GM19395 (cell line): Measurements from ENCODE around the gene ZNF541.

Source experiments
- ATAC-seq: cut with Tn5 transposase; IDR thresholded peaks from one replicate; pipeline ENCODE4 v1.9.1; 2021; ENCODE audit warnings: mild to moderate bottlenecking, moderate library complexity; ENCODE audit not compliant: unreplicated experiment

Gene ZNF541, protein sequence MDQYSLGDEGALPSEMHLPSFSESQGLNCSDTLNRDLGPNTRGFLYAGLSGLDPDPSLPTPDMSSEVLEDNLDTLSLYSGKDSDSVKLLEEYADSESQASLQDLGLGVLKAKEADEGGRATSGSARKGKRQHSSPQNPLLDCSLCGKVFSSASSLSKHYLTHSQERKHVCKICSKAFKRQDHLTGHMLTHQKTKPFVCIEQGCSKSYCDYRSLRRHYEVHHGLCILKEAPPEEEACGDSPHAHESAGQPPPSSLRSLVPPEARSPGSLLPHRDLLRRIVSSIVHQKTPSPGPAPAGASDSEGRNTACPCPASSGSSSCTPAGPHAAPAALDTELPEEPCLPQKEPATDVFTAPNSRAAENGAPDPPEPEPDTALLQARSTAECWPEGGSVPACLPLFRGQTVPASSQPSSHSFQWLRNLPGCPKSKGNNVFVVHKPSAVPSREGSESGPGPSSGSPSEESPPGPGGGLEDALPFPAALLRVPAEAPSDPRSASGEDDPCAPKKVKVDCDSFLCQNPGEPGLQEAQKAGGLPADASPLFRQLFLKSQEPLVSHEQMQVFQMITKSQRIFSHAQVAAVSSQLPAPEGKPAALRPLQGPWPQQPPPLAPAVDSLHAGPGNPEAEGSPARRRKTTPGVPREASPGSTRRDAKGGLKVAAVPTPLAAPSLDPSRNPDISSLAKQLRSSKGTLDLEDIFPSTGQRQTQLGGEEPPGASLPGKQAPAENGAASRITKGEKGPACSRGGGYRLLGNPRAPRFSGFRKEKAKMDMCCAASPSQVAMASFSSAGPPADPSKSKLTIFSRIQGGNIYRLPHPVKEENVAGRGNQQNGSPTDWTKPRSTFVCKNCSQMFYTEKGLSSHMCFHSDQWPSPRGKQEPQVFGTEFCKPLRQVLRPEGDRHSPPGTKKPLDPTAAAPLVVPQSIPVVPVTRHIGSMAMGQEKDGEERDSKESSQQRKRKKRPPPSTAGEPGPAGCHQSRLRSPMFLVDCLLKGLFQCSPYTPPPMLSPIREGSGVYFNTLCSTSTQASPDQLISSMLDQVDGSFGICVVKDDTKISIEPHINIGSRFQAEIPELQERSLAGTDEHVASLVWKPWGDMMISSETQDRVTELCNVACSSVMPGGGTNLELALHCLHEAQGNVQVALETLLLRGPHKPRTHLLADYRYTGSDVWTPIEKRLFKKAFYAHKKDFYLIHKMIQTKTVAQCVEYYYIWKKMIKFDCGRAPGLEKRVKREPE (N-terminal part only)

DNA sequence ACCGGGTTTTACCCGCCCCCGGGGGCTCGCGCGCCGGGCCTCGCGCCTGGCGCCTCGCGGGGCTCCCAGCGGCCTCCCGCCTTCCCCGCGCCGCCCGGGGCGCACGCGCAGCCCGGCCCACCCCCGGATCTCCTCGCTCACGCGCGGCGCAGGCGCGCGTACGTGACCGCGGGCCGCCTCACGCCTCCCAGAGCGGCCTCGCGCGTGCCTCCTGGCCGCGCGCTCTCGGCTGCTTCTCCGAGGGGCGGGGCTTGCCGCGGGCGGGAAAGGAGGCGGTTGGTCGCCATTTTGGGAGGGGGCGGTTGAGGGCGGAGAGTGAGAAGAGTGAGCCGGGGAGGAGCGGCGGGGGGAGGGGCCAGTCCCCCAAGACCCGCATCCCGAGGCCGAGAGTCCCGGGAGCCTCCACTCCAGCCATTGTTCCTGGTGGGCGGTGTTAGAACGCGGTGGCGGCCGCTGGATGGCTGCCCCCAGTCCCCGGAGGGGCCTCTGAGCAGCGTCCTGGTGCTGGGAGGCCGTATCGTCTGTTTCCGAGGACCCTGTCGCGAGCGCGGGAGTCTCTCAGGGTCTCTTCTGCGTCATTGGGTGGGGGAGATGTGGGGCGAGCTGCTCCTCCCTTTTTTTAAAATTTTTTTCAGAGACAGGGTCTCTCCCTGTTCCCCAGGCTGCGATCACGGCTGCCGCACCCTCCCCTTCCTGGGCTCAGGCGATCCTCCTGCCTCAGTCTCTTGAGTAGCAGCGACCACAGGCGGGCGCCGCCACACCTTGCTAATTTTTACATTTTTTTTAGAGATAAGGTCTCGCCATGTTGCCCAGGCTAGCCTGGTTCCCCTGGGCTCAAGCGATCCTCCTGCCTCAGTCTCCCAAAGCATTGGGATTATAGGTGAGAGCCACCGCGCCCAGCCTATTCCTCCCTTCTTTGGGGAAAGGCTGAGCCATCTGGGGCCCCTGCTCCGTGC lies at the start of gene ZNF541:
ZNF541 (minus strand) TSS at position 78 of the 956 bp plus-strand sequence. CDS start 17,292 bp downstream, outside the sequence.
- ATAC-seq: no peak

- no peak for ATAC-seq
Observed at GRCh38 chr19:47619763-47620162, 46.8 kb upstream of the ZNF541 start.

DNA sequence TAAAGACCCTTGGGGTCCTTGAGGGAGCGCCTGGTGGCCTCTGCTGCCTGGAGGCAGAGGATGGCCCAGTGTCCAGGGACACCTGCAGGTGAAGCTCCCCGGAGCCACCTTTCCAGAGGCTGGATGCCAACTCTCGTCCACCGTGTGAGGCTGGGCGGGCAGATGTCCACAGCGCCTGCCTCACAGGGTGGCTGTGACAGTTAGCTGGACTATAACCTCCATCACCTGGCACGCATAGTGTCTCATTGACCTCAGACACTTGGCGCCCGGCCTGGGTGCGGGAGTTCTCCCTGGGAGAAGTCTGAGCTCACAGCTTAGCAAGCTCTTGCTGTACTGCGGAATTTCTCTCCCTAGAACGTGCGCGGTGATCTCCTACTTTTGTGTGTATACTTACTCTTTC lies 45.8 kb upstream of the ZNF541 start:
- ATAC-seq: no peak

- no peak for ATAC-seq
Observed at GRCh38 chr19:47615714-47616113, 42.8 kb upstream of the ZNF541 start.

GRCh38 chr19:47615230-47615629 lies 42.3 kb upstream of the ZNF541 start:
- ATAC-seq: no peak

DNA sequence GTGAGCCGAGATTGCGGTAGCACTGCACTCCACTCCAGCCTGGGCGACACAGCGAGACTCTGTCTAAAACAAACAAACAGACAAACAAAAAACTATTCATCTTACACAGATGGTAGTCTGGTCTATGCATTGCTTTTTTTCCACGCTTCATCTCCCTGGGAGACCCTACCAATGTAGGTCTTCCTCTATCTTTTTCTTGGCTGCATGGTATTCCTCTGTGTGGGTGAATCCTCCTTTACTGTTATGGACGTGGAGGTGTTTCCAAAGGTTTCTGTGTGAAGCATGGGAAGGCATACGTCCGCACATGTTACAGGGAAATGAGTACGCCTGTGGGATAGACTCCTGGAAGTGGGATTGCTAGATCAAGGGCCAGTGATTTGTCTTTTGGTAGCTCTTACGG lies 41.6 kb upstream of the ZNF541 start:
- no peak for ATAC-seq

DNA sequence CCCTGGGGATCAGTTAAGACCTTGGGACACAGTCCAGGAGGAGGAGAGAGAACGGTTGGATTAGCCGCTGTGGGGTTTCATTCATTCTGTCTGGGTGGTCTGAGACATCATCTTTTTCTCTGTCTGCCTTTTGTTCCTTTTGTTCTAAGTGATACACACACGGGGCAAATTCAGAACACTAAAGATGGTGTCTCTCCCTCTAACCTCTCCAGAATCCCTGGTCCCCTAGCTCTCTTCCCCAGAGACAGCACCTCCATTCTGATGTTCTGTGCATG lies 41.0 kb upstream of the ZNF541 start:
- no peak for ATAC-seq

DNA sequence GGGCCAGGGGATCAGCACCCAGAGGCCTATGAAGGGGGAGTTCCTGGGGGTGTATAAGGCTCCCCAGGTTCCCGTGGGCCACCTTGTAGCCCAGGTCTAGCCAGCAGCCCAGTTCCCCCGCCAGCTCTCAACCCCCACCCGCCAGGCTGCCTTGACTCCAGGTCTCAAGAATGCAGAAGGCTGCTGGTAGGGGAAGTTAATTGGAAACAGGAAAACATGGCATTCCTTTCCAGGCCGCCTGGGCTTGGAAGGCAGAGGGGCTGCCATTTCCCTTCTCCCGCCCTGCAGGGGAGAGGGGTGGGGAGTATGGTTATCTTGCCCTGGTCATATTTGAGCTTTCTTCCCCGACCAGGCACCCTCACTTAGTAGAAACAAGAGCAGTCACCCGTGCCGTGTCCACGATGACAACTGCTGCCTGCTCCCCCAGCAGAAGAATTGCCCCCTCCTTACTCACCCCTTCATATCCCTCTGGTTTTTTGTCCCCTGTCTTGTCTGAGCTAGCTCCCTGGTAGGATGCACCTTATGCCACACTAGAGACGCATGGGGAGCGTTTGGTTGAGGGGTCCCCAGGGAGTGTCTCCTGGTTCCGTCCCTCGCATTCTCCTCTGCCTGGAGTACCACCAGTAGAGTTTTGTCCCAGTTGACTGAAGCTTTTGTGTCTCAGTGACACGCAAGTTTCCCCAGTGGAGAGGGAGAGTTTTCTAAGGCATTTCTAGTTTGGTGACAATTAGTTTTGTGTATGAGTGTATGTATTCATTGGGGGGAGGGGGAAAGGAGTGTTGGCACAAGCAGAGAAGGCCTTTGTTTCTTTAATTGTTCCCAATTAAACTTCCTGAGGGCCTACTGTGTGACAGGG lies 40.4 kb upstream of the ZNF541 start:
- no peak for ATAC-seq

- no peak for ATAC-seq
Observed at GRCh38 chr19:47610902-47611301, 38.0 kb upstream of the ZNF541 start.

DNA sequence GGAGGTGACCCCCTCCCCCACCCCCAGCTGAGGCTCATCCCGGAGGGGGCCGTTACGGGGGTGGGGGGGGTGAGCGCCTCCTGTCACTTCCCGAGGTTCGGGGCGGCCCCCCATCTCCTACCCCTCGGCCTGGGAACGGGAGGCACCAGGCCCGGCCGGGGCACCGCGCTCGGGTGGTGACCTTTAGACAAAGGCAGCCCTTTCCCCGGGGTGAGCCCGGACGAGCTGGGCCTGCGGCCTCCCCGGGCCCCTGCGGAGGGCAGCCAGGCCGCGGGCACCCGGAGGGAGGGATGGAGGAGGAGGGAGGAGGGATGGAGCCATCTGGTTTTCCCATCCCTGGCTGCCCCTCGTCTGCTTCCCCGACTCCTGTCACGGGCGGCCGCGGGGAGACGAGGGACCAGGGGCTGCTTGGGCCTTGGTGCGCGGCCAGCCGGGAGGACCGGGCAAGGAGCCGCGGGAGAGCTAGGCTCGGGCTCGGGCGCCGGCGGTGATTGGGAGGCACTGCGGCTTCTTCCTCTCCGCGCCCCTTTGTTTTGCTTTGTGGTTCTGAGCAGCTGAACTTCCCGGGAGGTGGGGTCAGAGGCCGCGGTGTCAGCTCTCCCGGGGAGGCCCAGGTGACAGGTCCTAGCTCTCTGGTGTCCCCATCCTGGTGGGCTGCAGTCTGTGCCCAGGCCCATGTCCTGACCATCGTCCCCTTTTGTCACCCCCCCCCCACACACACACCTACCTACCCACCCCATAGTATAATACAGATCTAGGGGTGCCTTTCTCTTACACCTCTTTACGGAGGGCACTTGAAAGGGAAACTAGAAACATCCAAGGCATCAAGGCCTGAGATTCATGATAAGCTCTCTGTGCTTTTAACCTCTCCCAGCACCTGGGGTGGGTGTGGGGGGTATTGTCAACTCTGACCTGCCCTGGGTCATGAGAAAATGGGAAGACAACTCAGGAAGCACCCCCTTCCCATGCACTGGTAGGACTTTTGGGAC lies 37.3 kb upstream of the ZNF541 start:
- no peak for ATAC-seq

GRCh38 chr19:47608969-47609905 lies 36.3 kb upstream of the ZNF541 start, which contains the start of gene BICRA:
Gene BICRA, plus strand, starts transcription at chr19:47609134. Its CDS starts 64,441 bp downstream, at chr19:47673575.
- peak; percentile 49 for ATAC-seq

DNA sequence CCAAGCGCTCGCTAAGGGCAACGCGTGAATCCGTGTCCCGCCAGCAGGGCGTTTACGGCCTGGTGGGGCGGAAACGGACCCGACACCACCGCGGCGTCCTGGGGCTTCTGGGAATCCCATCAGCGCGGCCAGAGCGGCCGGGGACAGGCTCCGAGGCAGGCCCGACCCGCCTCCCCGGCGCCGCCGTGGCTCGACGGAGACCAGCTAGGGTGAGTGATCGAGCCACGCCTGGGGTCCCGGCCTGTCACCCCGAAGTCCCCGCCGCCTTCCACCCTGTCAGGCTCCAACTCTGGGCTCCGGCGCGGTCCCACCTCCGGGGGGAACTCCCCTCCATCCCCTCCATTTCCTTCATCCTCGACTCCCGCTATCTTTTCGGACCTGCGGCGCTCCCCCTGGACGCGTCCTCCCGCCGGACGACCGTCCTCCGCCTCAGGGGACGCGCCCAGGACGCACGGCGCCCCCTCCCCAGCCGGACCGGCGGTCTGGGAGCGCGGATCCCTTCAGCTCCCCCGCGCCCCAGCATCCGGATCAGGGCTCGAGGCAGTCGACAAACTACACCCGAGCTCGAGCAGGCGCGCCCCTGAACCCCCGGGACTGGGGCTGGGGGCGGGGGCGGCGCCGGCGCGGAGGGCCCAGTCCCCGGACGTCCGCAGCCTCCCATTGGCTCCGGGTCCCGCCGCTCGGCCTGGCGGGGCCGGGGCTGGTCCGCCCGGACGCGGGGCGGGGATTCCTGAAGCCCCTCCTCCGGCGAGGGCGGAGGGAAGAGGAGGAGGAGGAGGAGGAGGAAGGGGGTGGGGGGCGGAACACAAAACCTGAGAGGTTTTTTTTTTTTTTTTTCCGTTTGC lies 35.3 kb upstream of the ZNF541 start:
- ATAC-seq: peak; percentile 73

DNA sequence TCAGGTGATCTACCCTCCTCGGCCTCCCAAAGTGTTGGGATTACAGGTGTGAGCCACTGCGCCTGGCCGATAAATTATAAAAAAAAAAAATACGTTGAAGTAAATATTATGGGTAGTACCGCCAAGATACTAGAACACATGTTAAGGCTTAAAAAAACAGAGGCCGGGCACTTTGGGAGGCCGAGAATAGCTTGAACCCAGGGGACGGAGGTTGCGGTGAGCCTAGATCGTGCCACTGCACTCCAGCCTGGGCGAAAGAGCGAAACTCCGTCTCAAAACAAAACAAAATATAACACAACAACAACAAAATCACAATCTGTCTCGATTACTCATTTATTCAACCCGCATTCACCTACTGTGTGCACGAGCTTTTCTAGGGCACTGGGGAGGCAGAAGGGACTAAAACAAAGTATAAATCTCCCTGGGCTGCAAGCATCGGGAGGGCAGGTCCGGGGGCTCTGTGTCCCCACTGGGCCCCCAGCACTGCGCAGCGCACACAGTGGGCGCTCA lies 34.7 kb upstream of the ZNF541 start:
- no peak for ATAC-seq

- ATAC-seq: no peak
Observed at GRCh38 chr19:47603706-47604565, 31.0 kb upstream of the ZNF541 start.
